GM20000 (cell line): Measurements from ENCODE around the gene PMEPA1.

Source experiments
- DNase-seq: peaks from one replicate; pipeline ENCODE4 v3.0.0; 2012; ENCODE audit warnings: low spot score
- TF ChIP-seq, protein P1 (sequence below): IDR thresholded peaks from 2 replicates; pipeline ENCODE4 v1.5.1; 2012; ENCODE audit warnings: mild to moderate bottlenecking, control low read depth; ENCODE audit errors: extremely low read depth, missing control alignments

The PMEPA1 gene

DNA sequence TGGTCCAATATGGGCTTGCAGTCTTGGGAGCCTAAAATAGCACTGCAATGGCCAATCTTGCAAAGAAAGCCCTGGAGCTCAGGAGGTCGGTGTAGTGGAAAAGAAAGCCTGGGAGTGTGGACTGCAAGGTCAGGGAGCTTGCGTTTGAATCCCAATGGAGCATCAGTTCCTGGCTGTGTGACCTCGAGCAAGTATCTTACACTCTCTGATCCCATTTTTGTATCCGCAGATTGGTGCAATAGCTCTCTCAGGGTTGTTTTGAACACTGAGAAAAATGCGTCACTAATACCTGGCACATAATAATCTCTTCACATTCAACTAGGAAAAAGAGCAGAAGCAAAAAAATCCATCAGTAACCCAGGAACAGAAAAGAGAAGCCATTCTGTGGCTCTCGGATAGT is 7.3 kb downstream of the PMEPA1 start:
- DNase-seq: no peak
- TF ChIP-seq, protein P1, sequence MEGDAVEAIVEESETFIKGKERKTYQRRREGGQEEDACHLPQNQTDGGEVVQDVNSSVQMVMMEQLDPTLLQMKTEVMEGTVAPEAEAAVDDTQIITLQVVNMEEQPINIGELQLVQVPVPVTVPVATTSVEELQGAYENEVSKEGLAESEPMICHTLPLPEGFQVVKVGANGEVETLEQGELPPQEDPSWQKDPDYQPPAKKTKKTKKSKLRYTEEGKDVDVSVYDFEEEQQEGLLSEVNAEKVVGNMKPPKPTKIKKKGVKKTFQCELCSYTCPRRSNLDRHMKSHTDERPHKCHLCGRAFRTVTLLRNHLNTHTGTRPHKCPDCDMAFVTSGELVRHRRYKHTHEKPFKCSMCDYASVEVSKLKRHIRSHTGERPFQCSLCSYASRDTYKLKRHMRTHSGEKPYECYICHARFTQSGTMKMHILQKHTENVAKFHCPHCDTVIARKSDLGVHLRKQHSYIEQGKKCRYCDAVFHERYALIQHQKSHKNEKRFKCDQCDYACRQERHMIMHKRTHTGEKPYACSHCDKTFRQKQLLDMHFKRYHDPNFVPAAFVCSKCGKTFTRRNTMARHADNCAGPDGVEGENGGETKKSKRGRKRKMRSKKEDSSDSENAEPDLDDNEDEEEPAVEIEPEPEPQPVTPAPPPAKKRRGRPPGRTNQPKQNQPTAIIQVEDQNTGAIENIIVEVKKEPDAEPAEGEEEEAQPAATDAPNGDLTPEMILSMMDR: no peak

DNA sequence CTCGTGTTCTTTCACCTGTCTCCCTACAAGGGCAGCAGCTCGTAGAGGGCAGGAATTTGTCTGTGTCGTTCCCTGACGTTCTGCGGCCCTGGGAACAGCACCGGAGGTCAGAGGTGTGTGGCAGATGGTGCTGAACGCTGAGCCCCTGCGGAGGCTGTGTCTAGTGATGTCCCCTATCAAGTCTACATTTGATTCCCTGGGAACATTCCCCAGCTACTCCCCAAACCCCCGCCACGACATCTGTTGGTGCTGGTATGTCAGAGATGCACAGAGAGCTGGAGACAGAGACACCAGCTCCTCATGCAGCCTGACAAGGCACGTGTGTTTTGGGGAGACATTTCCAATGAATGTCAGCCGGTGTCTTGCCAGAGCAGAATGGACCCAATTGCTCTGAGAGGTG is 7.7 kb downstream of the PMEPA1 start:
- DNase-seq: no peak
- TF ChIP-seq, protein P1: no peak

DNA sequence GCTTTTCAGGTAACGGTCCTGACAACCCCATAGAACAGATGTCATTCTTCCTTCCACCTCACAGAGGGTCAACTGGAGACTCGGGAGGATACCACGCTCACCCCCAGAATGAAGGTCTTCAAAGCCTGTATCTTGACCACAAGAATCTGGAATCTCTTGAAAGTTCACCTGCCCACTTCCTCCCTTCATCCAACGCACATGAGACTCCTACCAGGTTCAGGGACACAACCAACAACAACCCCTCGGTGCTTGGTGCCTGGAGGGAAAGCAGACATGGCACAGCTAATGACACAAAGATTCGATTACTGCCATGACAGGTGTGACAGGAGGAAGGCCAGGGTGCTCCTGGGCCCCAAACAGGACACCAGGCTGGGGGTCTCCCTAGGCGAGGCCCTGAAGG is 8.2 kb downstream of the PMEPA1 start:
- TF ChIP-seq, protein P1: no peak
- no peak for DNase-seq

DNA sequence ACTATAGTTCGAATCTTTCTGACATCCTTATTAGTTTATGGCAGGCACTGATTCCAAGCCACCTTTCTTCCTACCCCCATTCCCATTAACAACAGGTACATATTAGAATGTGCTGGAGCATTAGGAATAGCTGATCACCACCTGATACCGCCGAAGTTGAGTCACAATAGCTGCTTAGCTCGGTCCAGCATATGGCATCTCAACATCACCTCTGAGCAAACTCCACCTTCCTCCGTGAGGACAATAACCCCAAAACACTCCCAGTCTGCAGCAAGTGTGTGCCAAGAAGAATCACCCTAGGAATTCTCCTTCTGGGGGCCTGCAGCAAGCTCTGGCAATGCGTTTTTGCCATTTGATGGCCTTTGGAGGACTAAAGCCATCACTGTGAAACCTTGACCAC is 8.7 kb downstream of the PMEPA1 start:
- no peak for DNase-seq
- TF ChIP-seq, protein P1: no peak

DNA sequence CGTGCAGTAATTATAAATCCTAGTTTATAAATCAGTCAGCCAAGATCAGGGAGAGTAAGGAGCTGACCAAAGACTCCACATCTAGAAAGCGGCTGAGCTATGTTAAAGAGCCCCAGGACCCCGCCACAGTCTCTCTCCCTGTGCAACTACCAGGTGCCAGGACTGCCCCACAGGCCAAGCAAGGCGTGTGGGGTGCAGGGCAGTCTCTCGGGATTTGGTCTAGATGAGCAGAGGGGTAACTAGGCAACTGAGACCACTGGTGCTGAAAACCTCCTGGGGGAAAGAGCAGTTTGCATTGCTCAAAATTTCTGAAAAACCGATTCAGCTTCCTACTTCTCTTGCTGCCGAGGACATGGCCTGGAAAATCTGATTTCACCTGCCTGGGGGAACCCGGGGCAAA is 10.4 kb downstream of the PMEPA1 start:
- TF ChIP-seq, protein P1: no peak
- no peak for DNase-seq

DNA sequence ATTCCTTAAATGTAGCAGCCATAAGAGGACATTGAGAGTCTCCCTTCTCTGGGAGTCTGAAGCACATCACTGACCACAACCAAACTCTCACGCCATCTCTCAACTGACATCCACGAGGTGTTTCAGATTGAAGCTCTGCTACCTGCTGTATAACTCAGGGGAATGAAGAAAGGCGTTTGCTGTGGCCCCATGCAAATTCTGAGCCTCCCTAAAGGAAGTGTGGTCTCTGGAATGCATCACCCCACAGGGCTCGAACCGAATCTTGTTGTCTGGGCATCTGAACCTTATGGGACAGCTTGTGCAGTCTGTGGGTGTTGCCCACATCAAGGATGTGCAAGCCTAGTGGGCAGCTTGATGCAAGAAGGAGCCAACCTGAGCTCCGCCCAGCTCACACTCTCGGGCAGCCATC is 10.9 kb downstream of the PMEPA1 start:
- no peak for DNase-seq
- TF ChIP-seq, protein P1: no peak

DNA sequence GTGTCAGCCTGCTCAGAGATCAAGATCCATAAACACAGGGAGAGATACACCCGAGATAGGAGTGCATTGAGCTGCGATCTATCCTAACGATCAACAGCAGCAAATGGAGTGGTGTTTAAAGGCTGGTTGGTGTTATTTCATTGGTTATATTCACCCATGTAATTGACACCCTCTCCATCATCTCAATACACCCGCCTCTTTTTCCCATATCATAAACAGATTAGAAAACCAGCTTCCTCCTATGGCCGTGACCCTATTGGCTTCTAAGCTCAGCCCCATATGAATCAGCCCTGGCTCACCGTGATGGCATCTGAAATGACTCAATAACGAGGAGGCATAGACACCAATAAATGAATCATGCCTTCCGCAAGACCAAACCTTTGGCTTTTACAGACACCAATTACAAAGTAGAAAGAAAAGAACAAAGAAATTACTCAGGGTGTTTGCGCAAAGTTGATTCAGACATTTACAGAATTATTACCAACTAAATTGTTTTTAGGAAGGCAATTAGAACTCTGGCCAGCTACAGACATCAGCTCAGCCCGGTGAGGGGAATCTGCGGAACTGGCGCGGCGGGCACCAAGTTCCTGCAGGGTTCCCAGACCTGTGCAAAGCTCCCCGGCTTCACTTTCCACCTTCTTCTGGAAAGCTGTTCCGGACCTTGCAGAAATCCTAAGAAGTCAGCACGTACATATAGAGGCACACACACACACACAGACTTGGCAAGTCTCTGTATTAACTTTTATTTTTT is 11.5 kb downstream of the PMEPA1 start:
- DNase-seq: no peak
- TF ChIP-seq, protein P1: no peak
